Measurements from ENCODE around the gene LRP8. TPM values are rescaled to one million over a fixed set of nuclear protein-coding genes. Genes with fewer than 3 reads are reported as not detected.

LRP8 gene
- total and polyA plus RNA-seq, 9 of the 15 experiments (the other 6 are each of a cell fraction or from before 2014, with no cell fraction given), result 7.1 to 56.1 (median 31.3) TPM

DNA sequence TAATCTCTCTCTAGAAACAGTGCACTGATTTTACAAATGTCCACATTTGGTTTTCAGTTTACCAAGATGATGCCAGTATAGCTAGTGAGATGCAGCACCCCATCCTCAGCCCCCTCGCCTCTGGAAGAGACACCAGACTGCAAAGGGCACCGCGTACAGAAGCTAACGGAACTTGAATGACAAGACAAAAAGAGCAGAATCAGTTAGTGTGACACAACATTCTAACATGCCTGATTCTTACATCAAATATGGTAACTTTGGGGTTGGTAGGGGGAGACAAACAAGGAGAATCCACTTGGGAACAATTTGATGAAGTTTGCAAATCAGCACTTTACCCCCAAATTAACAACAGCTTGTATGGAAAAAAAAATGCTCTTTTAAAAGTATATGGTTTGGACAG, 85.5 kb downstream of the LRP8 start (continued):
- TF ChIP-seq, protein P1, sequence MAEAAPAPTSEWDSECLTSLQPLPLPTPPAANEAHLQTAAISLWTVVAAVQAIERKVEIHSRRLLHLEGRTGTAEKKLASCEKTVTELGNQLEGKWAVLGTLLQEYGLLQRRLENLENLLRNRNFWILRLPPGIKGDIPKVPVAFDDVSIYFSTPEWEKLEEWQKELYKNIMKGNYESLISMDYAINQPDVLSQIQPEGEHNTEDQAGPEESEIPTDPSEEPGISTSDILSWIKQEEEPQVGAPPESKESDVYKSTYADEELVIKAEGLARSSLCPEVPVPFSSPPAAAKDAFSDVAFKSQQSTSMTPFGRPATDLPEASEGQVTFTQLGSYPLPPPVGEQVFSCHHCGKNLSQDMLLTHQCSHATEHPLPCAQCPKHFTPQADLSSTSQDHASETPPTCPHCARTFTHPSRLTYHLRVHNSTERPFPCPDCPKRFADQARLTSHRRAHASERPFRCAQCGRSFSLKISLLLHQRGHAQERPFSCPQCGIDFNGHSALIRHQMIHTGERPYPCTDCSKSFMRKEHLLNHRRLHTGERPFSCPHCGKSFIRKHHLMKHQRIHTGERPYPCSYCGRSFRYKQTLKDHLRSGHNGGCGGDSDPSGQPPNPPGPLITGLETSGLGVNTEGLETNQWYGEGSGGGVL (CRISPR knock-in tag; IDR thresholded peaks at IDR 0.05), result no peak
- TF ChIP-seq ZBTB17 (CRISPR knock-in tag; IDR thresholded peaks at IDR 0.05), result no peak
- TF ChIP-seq TBP (optimal IDR thresholded peaks at IDR 0.05; ENCODE audit: low read depth, low read length), result no peak
- TF ChIP-seq, protein P2, sequence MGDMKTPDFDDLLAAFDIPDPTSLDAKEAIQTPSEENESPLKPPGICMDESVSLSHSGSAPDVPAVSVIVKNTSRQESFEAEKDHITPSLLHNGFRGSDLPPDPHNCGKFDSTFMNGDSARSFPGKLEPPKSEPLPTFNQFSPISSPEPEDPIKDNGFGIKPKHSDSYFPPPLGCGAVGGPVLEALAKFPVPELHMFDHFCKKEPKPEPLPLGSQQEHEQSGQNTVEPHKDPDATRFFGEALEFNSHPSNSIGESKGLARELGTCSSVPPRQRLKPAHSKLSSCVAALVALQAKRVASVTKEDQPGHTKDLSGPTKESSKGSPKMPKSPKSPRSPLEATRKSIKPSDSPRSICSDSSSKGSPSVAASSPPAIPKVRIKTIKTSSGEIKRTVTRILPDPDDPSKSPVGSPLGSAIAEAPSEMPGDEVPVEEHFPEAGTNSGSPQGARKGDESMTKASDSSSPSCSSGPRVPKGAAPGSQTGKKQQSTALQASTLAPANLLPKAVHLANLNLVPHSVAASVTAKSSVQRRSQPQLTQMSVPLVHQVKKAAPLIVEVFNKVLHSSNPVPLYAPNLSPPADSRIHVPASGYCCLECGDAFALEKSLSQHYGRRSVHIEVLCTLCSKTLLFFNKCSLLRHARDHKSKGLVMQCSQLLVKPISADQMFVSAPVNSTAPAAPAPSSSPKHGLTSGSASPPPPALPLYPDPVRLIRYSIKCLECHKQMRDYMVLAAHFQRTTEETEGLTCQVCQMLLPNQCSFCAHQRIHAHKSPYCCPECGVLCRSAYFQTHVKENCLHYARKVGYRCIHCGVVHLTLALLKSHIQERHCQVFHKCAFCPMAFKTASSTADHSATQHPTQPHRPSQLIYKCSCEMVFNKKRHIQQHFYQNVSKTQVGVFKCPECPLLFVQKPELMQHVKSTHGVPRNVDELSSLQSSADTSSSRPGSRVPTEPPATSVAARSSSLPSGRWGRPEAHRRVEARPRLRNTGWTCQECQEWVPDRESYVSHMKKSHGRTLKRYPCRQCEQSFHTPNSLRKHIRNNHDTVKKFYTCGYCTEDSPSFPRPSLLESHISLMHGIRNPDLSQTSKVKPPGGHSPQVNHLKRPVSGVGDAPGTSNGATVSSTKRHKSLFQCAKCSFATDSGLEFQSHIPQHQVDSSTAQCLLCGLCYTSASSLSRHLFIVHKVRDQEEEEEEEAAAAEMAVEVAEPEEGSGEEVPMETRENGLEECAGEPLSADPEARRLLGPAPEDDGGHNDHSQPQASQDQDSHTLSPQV (IDR thresholded peaks at IDR 0.05), result no peak
- TF ChIP-seq, protein P3, sequence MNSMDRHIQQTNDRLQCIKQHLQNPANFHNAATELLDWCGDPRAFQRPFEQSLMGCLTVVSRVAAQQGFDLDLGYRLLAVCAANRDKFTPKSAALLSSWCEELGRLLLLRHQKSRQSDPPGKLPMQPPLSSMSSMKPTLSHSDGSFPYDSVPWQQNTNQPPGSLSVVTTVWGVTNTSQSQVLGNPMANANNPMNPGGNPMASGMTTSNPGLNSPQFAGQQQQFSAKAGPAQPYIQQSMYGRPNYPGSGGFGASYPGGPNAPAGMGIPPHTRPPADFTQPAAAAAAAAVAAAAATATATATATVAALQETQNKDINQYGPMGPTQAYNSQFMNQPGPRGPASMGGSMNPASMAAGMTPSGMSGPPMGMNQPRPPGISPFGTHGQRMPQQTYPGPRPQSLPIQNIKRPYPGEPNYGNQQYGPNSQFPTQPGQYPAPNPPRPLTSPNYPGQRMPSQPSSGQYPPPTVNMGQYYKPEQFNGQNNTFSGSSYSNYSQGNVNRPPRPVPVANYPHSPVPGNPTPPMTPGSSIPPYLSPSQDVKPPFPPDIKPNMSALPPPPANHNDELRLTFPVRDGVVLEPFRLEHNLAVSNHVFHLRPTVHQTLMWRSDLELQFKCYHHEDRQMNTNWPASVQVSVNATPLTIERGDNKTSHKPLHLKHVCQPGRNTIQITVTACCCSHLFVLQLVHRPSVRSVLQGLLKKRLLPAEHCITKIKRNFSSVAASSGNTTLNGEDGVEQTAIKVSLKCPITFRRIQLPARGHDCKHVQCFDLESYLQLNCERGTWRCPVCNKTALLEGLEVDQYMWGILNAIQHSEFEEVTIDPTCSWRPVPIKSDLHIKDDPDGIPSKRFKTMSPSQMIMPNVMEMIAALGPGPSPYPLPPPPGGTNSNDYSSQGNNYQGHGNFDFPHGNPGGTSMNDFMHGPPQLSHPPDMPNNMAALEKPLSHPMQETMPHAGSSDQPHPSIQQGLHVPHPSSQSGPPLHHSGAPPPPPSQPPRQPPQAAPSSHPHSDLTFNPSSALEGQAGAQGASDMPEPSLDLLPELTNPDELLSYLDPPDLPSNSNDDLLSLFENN (IDR thresholded peaks at IDR 0.05; ENCODE audit: low read depth in 2 of 2, low read length in 2 of 2), result no peak
- no peak for TF ChIP-seq TAL1 (IDR thresholded peaks at IDR 0.05)
- TF ChIP-seq RBBP5 (IDR thresholded peaks at IDR 0.05; ENCODE audit: borderline replicate concordance, insufficient read depth, low read length, poor library complexity, severe bottlenecking), result no peak
- no peak for TF ChIP-seq NCOA6 (IDR thresholded peaks at IDR 0.05)
- TF ChIP-seq ZNF316 (IDR thresholded peaks at IDR 0.05), result peak; percentile 70
- no peak for TF ChIP-seq NEUROD1 (IDR thresholded peaks at IDR 0.05; ENCODE audit: borderline replicate concordance, low read depth, low read length, partially characterized antibody)
- TF ChIP-seq STAT5A (IDR thresholded peaks at IDR 0.05; ENCODE audit: borderline replicate concordance, low read length), result no peak
- no peak for TF ChIP-seq SMAD1 (IDR thresholded peaks at IDR 0.05; ENCODE audit: low read depth, low read length, partially characterized antibody)
- TF ChIP-seq MAFG (tag; conservative IDR thresholded peaks at IDR 0.05), result peak; percentile 55; the same call in 1 of the 2 replicates
- TF ChIP-seq GTF2E2 (tag; IDR thresholded peaks at IDR 0.05), result no peak
- TF ChIP-seq C11orf30 (IDR thresholded peaks at IDR 0.05; ENCODE audit: low read depth), result peak; percentile 53; the same call in 1 of the 2 replicates
- no peak for TF ChIP-seq ZNF668 (CRISPR knock-in tag; IDR thresholded peaks at IDR 0.05)

Measured in K562 (cell line).